Tibial nerve (tissue), 4 donors: ENCODE measurements around the gene PLCB2.

Experiments
- EP300 ChIP-seq, 2 donors: sonication (generic); formaldehyde crosslinking; IDR thresholded peaks; one replicate each; pipeline ENCODE4 v1.6.1; 2017; ENCODE audit warnings: antibody characterized with exemption in 2 of 2, mild to moderate bottlenecking in 1 of 2
- TF ChIP-seq, protein P1 (sequence below), 5 experiments: fragments of 200-600 bp in 3 of 5; fragments of 450-650 bp in 2 of 5; sonication (generic) in 3 of 5; IDR thresholded peaks; one replicate each; pipeline ENCODE4 v1.5.1; 2016 to 2019; ENCODE audit warnings: antibody characterized with exemption in 5 of 5, mild to moderate bottlenecking in 3 of 5, moderate library complexity in 2 of 5

DNA sequence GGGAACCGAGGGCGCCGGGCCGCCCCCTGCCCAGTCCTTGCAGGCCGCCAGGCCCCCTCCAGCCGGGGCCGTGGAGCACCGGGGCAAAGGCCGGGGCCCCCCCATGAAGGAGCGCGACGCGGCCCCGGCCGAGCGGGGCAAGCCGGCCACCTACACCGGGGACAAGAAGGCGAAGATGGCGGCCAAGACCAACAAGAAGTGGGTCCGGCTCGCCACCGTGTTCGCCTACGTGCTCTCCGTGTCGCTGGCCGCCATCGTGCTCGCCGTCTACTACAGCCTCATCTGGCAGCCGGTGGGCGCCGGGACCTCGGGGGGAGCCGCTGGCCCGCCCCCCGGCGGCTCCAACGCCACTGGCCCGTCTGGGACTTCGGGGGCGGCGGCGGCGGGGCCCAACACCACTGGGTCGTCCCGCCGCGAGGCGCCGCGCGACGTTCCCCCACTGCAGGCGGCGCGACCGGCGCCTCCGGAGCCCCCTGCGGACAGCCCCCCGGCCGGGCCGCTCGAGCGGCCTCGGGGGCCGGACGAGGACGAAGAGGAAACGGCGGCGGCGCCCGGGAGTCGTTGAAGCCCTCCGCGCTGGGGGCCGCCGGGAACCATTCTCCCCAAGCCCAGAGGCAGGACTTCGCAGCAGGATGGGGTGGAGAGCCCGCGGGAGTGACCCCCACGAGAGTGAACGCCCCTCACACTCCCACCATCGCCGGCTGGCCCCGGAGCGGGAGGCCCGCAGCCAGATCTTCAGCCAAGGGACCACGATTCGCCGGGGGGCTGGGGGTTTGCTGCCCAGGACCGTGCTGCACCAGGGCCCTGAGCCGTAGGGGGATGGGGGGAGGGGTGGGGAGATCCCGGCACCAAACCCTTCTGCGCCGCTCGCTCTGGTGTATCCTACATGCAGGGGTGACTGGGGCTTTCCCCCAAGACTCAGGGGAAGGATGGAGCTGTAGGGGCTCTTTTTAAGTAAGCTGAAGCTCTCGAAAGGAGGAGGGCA is 16.5 kb upstream of the PLCB2 start:
- TF ChIP-seq EP300 (IDR thresholded peaks at IDR 0.05) = peak in 1 of 2 donors; percentile 18
- TF ChIP-seq, protein P1, sequence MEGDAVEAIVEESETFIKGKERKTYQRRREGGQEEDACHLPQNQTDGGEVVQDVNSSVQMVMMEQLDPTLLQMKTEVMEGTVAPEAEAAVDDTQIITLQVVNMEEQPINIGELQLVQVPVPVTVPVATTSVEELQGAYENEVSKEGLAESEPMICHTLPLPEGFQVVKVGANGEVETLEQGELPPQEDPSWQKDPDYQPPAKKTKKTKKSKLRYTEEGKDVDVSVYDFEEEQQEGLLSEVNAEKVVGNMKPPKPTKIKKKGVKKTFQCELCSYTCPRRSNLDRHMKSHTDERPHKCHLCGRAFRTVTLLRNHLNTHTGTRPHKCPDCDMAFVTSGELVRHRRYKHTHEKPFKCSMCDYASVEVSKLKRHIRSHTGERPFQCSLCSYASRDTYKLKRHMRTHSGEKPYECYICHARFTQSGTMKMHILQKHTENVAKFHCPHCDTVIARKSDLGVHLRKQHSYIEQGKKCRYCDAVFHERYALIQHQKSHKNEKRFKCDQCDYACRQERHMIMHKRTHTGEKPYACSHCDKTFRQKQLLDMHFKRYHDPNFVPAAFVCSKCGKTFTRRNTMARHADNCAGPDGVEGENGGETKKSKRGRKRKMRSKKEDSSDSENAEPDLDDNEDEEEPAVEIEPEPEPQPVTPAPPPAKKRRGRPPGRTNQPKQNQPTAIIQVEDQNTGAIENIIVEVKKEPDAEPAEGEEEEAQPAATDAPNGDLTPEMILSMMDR (IDR thresholded peaks at IDR 0.05) = no peak
